Prostate gland (tissue), 2 donors: Measurements from ENCODE around the gene KCNMB4. TPM values are rescaled to one million over a fixed set of nuclear protein-coding genes. Genes with fewer than 3 reads are reported as not detected.

Experiments used
- DNase-seq: peaks from one replicate; pipeline ENCODE4 v3.0.0-alpha.2; 2019; ENCODE audit warnings: low spot score
- H3K27ac ChIP-seq, 2 donors: fragments of 200-600 bp; sonication (generic); 2 replicates each; pipeline ENCODE4 v1.5.1; 2017 to 2019
- H3K27me3 ChIP-seq: fragments of 200-600 bp; sonication (generic); replicated peaks from 2 replicates; pipeline ENCODE4 v1.5.1; 2019; ENCODE audit not compliant: insufficient read depth
- H3K36me3 ChIP-seq, 2 donors: fragments of 200-600 bp; sonication (generic); 1 replicate in 1 of 2; 2 replicates in 1 of 2; pipeline versions ENCODE4 v1.5.1 to v1.8.1; 2017 to 2019
- H3K4me1 ChIP-seq: fragments of 200-600 bp; sonication (generic); replicated peaks from 2 replicates; pipeline ENCODE4 v1.5.1; 2019
- H3K4me3 ChIP-seq, 2 donors: fragments of 200-600 bp; sonication (generic); 2 replicates each; pipeline ENCODE4 v1.5.1; 2017 to 2019
- H3K9me3 ChIP-seq: fragments of 200-600 bp; sonication (generic); 2 replicates; pipeline ENCODE4 v1.5.1; 2017
- CTCF ChIP-seq, 4 experiments: fragments of 200-600 bp in 2 of 4; fragments of 450-650 bp in 2 of 4; sonication (generic) in 2 of 4; IDR thresholded peaks; 1 replicate in 3 of 4; 2 replicates in 1 of 4; pipeline ENCODE4 v1.5.1; 2016 to 2019; ENCODE audit warnings: antibody characterized with exemption in 4 of 4, mild to moderate bottlenecking in 2 of 4, moderate library complexity in 2 of 4
- POLR2A ChIP-seq: fragments of 450-650 bp; IDR thresholded peaks from one replicate; pipeline ENCODE4 v1.6.1; 2016; ENCODE audit warnings: antibody characterized with exemption, mild to moderate bottlenecking
- POLR2AphosphoS5 ChIP-seq: sonication (generic); formaldehyde crosslinking; IDR thresholded peaks from one replicate; pipeline ENCODE4 v1.6.1; 2017; ENCODE audit warnings: antibody characterized with exemption
- WGBS: methylation state at CpG from one replicate; pipeline ENCODE4 v1.1.5; 2018; 5-methylcytosine and 5-hydroxymethylcytosine counted together
- intact Hi-C: fragments of 100-400 bp; cut with DNase I; formaldehyde crosslinking; loops from one replicate; pipeline ENCODE4 v1.14.2; 2022
- total RNA-seq, 2 donors: library from RNA; depleted of rRNA; stranded (reverse); fragments of >200 nt; gene quantifications; one replicate each; pipeline ENCODE4 v1.1.0, GENCODE V29; 2016

Gene KCNMB4
- total RNA-seq, 2 donors from 2014 or later: 1.5 to 4.8 TPM

DNA sequence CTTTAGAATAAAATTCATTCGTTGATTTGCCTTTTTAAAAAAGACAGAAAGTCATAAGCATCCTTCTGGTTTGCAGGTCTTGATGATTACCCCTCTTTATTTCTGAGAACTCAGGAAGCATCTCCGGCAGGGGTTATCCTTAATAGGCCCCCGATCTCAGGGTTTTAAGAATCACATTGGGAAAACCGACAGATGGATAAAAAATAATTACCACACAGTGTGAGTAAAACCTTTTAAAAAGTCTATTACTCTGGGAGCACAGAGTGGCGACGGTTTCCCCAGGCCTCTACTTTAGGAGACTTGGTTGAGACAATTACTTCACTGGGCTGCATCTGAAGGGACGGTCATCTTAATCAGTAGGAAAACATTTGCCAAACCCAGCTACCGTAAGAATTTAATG is 56.5 kb downstream of the KCNMB4 start:
- H3K27me3 ChIP-seq: no peaks in the 10 kb centered on the region
- intact Hi-C loops: no loop called here
- TF ChIP-seq POLR2AphosphoS5: no peak
- WGBS: 91% methylated on average over 8 of the region's 8 CpGs
- no peaks in the 10 kb centered on the region for H3K4me1 ChIP-seq
- no peak overlapping the region for H3K4me3 ChIP-seq
- no peaks in the 10 kb centered on the region for H3K36me3 ChIP-seq
- H3K27ac ChIP-seq: no peak overlapping the region
- H3K9me3 ChIP-seq: no peaks in the 10 kb centered on the region
- no peak for DNase-seq

GRCh38 chr12:70426620-70427019 is 60.5 kb downstream of the KCNMB4 start:
- no peak overlapping the region for H3K27ac ChIP-seq
- WGBS: 68% methylated on average over 1 of the region's 1 CpG
- TF ChIP-seq POLR2AphosphoS5 (no peak), CTCF (IDR thresholded peaks at IDR 0.05) (no peak)
- intact Hi-C loops: no loop called here
- no peaks in the 10 kb centered on the region for H3K9me3 ChIP-seq
- no peaks in the 10 kb centered on the region for H3K36me3 ChIP-seq
- no peaks in the 10 kb centered on the region for H3K4me1 ChIP-seq
- DNase-seq: no peak
- no peaks in the 10 kb centered on the region for H3K27me3 ChIP-seq
- no peak overlapping the region for H3K4me3 ChIP-seq

GRCh38 chr12:70427611-70428010 is 61.5 kb downstream of the KCNMB4 start:
- Histone ChIP-seq H3K4me1 (no peaks in the 10 kb centered on the region), H3K27ac (no peak overlapping the region), H3K27me3 (no peaks in the 10 kb centered on the region), H3K9me3 (no peaks in the 10 kb centered on the region), H3K36me3 (no peaks in the 10 kb centered on the region), H3K4me3 (no peak overlapping the region)
- 78% methylated on average over 3 of the region's 3 CpGs for WGBS
- no peak for DNase-seq
- intact Hi-C loops: no loop called here
- no peak for TF ChIP-seq POLR2A
- no peak for TF ChIP-seq POLR2AphosphoS5
- TF ChIP-seq CTCF (IDR thresholded peaks at IDR 0.05): no peak

DNA sequence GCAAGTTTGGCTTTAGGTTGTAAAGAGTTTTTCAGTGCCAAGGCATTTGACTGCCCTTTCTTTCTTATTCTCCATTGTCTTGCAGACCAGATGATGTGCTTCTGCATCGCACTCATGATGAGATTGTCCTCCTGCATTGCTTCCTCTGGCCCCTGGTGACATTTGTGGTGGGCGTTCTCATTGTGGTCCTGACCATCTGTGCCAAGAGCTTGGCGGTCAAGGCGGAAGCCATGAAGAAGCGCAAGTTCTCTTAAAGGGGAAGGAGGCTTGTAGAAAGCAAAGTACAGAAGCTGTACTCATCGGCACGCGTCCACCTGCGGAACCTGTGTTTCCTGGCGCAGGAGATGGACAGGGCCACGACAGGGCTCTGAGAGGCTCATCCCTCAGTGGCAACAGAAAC is 64.3 kb downstream of the KCNMB4 start:
- Histone ChIP-seq H3K9me3 (no peaks in the 10 kb centered on the region), H3K27me3 (no peaks in the 10 kb centered on the region), H3K4me1 (no peaks in the 10 kb centered on the region), H3K4me3 (no peak overlapping the region), H3K36me3 (no peaks in the 10 kb centered on the region), H3K27ac (no peak overlapping the region)
- DNase-seq: no peak
- intact Hi-C loops: no loop called here
- WGBS: 93% methylated on average over 11 of the region's 11 CpGs
- TF ChIP-seq CTCF (IDR thresholded peaks at IDR 0.05) (no peak), POLR2A (no peak), POLR2AphosphoS5 (no peak)

GRCh38 chr12:70436836-70437235 is 70.7 kb downstream of the KCNMB4 start:
- H3K9me3 ChIP-seq: no peaks in the 10 kb centered on the region
- no peaks in the 10 kb centered on the region for H3K36me3 ChIP-seq
- H3K27me3 ChIP-seq: no peaks in the 10 kb centered on the region
- DNase-seq: no peak
- intact Hi-C loops: no loop called here
- no peak overlapping the region for H3K4me3 ChIP-seq
- TF ChIP-seq POLR2AphosphoS5 (no peak), POLR2A (no peak), CTCF (IDR thresholded peaks at IDR 0.05) (no peak)
- H3K27ac ChIP-seq: no peak overlapping the region
- H3K4me1 ChIP-seq: no peaks in the 10 kb centered on the region
